CD8-positive, alpha-beta memory T cell (primary cell): Measurements from ENCODE around the gene NUP93. TPM values are rescaled to one million over a fixed set of nuclear protein-coding genes. Genes with fewer than 3 reads are reported as not detected.

Source experiments
- CTCF ChIA-PET: fragments of 350-600 bp; sonication (Branson Sonifier 250); formaldehyde crosslinking; loops from one replicate; lab custom pipeline; 2021; ENCODE audit warnings: antibody characterized with exemption; lab: Charles Lee
- POLR2A ChIA-PET: fragments of 350-600 bp; sonication (Branson Sonifier 250); formaldehyde crosslinking; loops from one replicate; lab custom pipeline; 2021; ENCODE audit warnings: antibody characterized with exemption; lab: Charles Lee
- DNase-seq, 5 donors: peaks; one replicate each; pipeline versions ENCODE4 v3.0.0 to v3.0.0-alpha.2; 2020 to 2022; ENCODE audit warnings: mixed read lengths in 1 of 5
- H3K27ac ChIP-seq: one replicate; pipeline ENCODE4 v1.7.0; 2013; ENCODE audit warnings: low read depth, mild to moderate bottlenecking, low read length, moderate library complexity
- H3K27me3 ChIP-seq: 2 replicates; pipeline ENCODE4 v1.7.0; 2013; ENCODE audit warnings: low read length, mild to moderate bottlenecking; ENCODE audit not compliant: insufficient read depth, poor library complexity, severe bottlenecking
- H3K36me3 ChIP-seq: 2 replicates; pipeline ENCODE4 v1.7.0; 2013; ENCODE audit warnings: mild to moderate bottlenecking, low read length, moderate library complexity; ENCODE audit not compliant: insufficient read depth
- H3K4me1 ChIP-seq: 2 replicates; pipeline ENCODE4 v1.7.0; 2013; ENCODE audit warnings: mild to moderate bottlenecking, low read length, moderate library complexity; ENCODE audit not compliant: insufficient read depth
- H3K4me3 ChIP-seq: 2 replicates; pipeline ENCODE4 v1.7.0; 2013; ENCODE audit warnings: mild to moderate bottlenecking, low read length
- H3K9me3 ChIP-seq: 2 replicates; pipeline ENCODE4 v1.7.0; 2013; ENCODE audit warnings: mild to moderate bottlenecking, low read length
- H3K27ac Mint-ChIP-seq, 8 donors: one replicate each; pipeline ENCODE4 v1.8.0; 2020 to 2021; ENCODE audit warnings: mixed read lengths in 8 of 8, mild to moderate bottlenecking in 6 of 8, inconsistent platforms in 3 of 8, moderate library complexity in 3 of 8
- H3K27me3 Mint-ChIP-seq, 2 donors: one replicate each; pipeline ENCODE4 v1.8.0; 2020 to 2021; ENCODE audit warnings: mixed read lengths in 2 of 2, mild to moderate bottlenecking in 1 of 2, moderate library complexity in 1 of 2
- H3K36me3 Mint-ChIP-seq, 3 donors: one replicate each; pipeline ENCODE4 v1.8.0; 2020 to 2021; ENCODE audit warnings: mixed read lengths in 3 of 3, inconsistent platforms in 1 of 3, mild to moderate bottlenecking in 1 of 3
- H3K4me1 Mint-ChIP-seq, 3 donors: one replicate each; pipeline ENCODE4 v1.8.0; 2020 to 2021; ENCODE audit warnings: mixed read lengths in 3 of 3, inconsistent platforms in 1 of 3, mild to moderate bottlenecking in 1 of 3
- H3K4me3 Mint-ChIP-seq, 7 donors: one replicate each; pipeline ENCODE4 v1.8.0; 2020 to 2021; ENCODE audit warnings: mixed read lengths in 7 of 7, mild to moderate bottlenecking in 6 of 7, moderate library complexity in 4 of 7, inconsistent platforms in 2 of 7
- H3K9me3 Mint-ChIP-seq, 5 donors: one replicate each; pipeline ENCODE4 v1.8.0; 2020 to 2022; ENCODE audit warnings: mixed read lengths in 5 of 5, mild to moderate bottlenecking in 3 of 5, moderate library complexity in 2 of 5, inconsistent platforms in 1 of 5
- polyA plus RNA-seq: library from polyadenylated mRNA; unstranded; fragments of 300-500 nt; fragmentation: Illumina TruSeq; gene quantifications from one replicate; pipeline ENCODE4 v1.2.3, GENCODE V29; 2021
- total RNA-seq, 2 experiments: library from RNA; stranded (reverse); gene quantifications; one replicate each; pipeline ENCODE4 v1.2.3, GENCODE V29; 2021

Gene NUP93
- total and polyA plus RNA-seq, 3 experiments from 2014 or later: 93.8 to 155 (median 153) TPM

GRCh38 chr16:56825826-56826225, 95.9 kb downstream of the NUP93 start:
- CTCF ChIA-PET: no interaction called here
- DNase-seq: no peak
- peaks cover 17% of the 10 kb centered on the region for H3K36me3 ChIP-seq

GRCh38 chr16:56828647-56829046, 98.7 kb downstream of the NUP93 start:
- H3K4me1 Mint-ChIP-seq: peaks cover 0 to 14% (median 3%) of the 10 kb centered on the region in 3 donors
- POLR2A ChIA-PET: no interaction called here
- no peak overlapping the region for H3K4me3 Mint-ChIP-seq
- peaks cover 30% of the 10 kb centered on the region for H3K36me3 ChIP-seq
- H3K4me1 ChIP-seq: no peaks in the 10 kb centered on the region
- peaks cover 16 to 77% (median 40%) of the 10 kb centered on the region in 3 donors for H3K36me3 Mint-ChIP-seq
- no peak overlapping the region for H3K27ac ChIP-seq
- no peaks in the 10 kb centered on the region for H3K9me3 ChIP-seq
- no peaks in the 10 kb centered on the region for H3K27me3 Mint-ChIP-seq
- CTCF ChIA-PET: interaction anchor here (1.4 kb wide), 1 partner anchor 32 kb away, joined by 3 read pairs; no protein-coding TSS in a partner anchor
- no peaks in the 10 kb centered on the region for H3K9me3 Mint-ChIP-seq
- H3K27me3 ChIP-seq: no peaks in the 10 kb centered on the region
- peak overlapping the region in 1 of 8 donors; percentile 71 for H3K27ac Mint-ChIP-seq
- no peak for DNase-seq
- H3K4me3 ChIP-seq: no peak overlapping the region

More at GRCh38 chr16:56825826-56826225, 95.9 kb downstream of the NUP93 start:
- no peaks in the 10 kb centered on the region for H3K27me3 Mint-ChIP-seq
- no peak overlapping the region for H3K27ac Mint-ChIP-seq
- Histone ChIP-seq H3K27me3 (no peaks in the 10 kb centered on the region), H3K27ac (no peak overlapping the region), H3K4me3 (no peak overlapping the region), H3K4me1 (no peaks in the 10 kb centered on the region), H3K9me3 (no peaks in the 10 kb centered on the region)
- no peaks in the 10 kb centered on the region for H3K9me3 Mint-ChIP-seq
- peaks cover 10 to 74% (median 31%) of the 10 kb centered on the region in 3 donors for H3K36me3 Mint-ChIP-seq
- H3K4me3 Mint-ChIP-seq: no peak overlapping the region
- peaks cover 0 to 14% (median 3%) of the 10 kb centered on the region in 3 donors for H3K4me1 Mint-ChIP-seq
- POLR2A ChIA-PET: no interaction called here

GRCh38 chr16:56830669-56831068, 100.7 kb downstream of the NUP93 start:
- CTCF ChIA-PET: interaction anchor here (1.7 kb wide), 1 partner anchor 12 kb away, joined by 3 read pairs; no protein-coding TSS in a partner anchor
- POLR2A ChIA-PET: no interaction called here

GRCh38 chr16:56832768-56833167, 102.8 kb downstream of the NUP93 start:
- H3K27me3 Mint-ChIP-seq: no peaks in the 10 kb centered on the region
- Histone ChIP-seq H3K4me3 (no peak overlapping the region), H3K4me1 (no peaks in the 10 kb centered on the region), H3K9me3 (no peaks in the 10 kb centered on the region), H3K36me3 (peaks cover 35% of the 10 kb centered on the region), H3K27ac (no peak overlapping the region), H3K27me3 (no peaks in the 10 kb centered on the region)
- H3K27ac Mint-ChIP-seq: peak overlapping the region in 1 of 8 donors; percentile 47
- no peaks in the 10 kb centered on the region for H3K4me1 Mint-ChIP-seq
- ChIA-PET CTCF (no interaction called here), POLR2A (no interaction called here)
- DNase-seq: no peak
- peaks cover 10 to 87% (median 36%) of the 10 kb centered on the region in 3 donors for H3K36me3 Mint-ChIP-seq
- H3K9me3 Mint-ChIP-seq: no peaks in the 10 kb centered on the region
- H3K4me3 Mint-ChIP-seq: no peak overlapping the region

More at GRCh38 chr16:56830669-56831068, 100.7 kb downstream of the NUP93 start:
- Mint-ChIP-seq H3K27ac (peak overlapping the region in 3 of 8 donors; percentile 7 to 40 (median 24)), H3K27me3 (no peaks in the 10 kb centered on the region), H3K4me3 (no peak overlapping the region), H3K4me1 (peaks cover 0 to 12% (median 3%) of the 10 kb centered on the region in 3 donors), H3K9me3 (no peaks in the 10 kb centered on the region), H3K36me3 (peaks cover 10 to 81% (median 37%) of the 10 kb centered on the region in 3 donors)
- Histone ChIP-seq H3K4me3 (no peak overlapping the region), H3K9me3 (no peaks in the 10 kb centered on the region), H3K4me1 (no peaks in the 10 kb centered on the region), H3K27ac (no peak overlapping the region), H3K36me3 (peaks cover 35% of the 10 kb centered on the region), H3K27me3 (no peaks in the 10 kb centered on the region)
- no peak for DNase-seq

GRCh38 chr16:56833243-56833970, 103.5 kb downstream of the NUP93 start:
- H3K4me1 Mint-ChIP-seq: no peaks in the 10 kb centered on the region

GRCh38 chr16:56835320-56835719, 105.4 kb downstream of the NUP93 start:
- H3K4me3 Mint-ChIP-seq: no peak overlapping the region

More at GRCh38 chr16:56833243-56833970, 103.5 kb downstream of the NUP93 start:
- no peak for DNase-seq
- H3K27me3 ChIP-seq: no peaks in the 10 kb centered on the region
- H3K27ac ChIP-seq: no peak overlapping the region
- no peaks in the 10 kb centered on the region for H3K9me3 Mint-ChIP-seq
- peaks cover 35% of the 10 kb centered on the region for H3K36me3 ChIP-seq
- POLR2A ChIA-PET: no interaction called here
- no peak overlapping the region for H3K4me3 Mint-ChIP-seq
- no peaks in the 10 kb centered on the region for H3K4me1 ChIP-seq
- CTCF ChIA-PET: no interaction called here
- H3K36me3 Mint-ChIP-seq: peaks cover 10 to 94% (median 43%) of the 10 kb centered on the region in 3 donors
- peak overlapping the region in 2 of 8 donors; percentile 27 to 50 for H3K27ac Mint-ChIP-seq
- H3K9me3 ChIP-seq: no peaks in the 10 kb centered on the region
- no peaks in the 10 kb centered on the region for H3K27me3 Mint-ChIP-seq
- no peak overlapping the region for H3K4me3 ChIP-seq

GRCh38 chr16:56836410-56837230, 106.7 kb downstream of the NUP93 start:
- H3K27me3 ChIP-seq: no peaks in the 10 kb centered on the region
- no peak for DNase-seq
- peaks cover 29% of the 10 kb centered on the region for H3K36me3 ChIP-seq
- no peaks in the 10 kb centered on the region for H3K4me1 ChIP-seq
- H3K4me3 Mint-ChIP-seq: no peak overlapping the region
- H3K9me3 ChIP-seq: no peaks in the 10 kb centered on the region
- peaks cover 9 to 94% (median 39%) of the 10 kb centered on the region in 3 donors for H3K36me3 Mint-ChIP-seq
- ChIA-PET CTCF (no interaction called here), POLR2A (interaction anchor here (0.6 kb wide), 1 partner anchor 147 kb away, joined by 5 read pairs; no protein-coding TSS in a partner anchor)
- no peak overlapping the region for H3K4me3 ChIP-seq
- H3K27me3 Mint-ChIP-seq: no peaks in the 10 kb centered on the region
- peak overlapping the region in 6 of 8 donors; percentile 14 to 72 (median 24) for H3K27ac Mint-ChIP-seq
- peaks cover 0 to 10% (median 0%) of the 10 kb centered on the region in 3 donors for H3K4me1 Mint-ChIP-seq
- no peak overlapping the region for H3K27ac ChIP-seq
- H3K9me3 Mint-ChIP-seq: no peaks in the 10 kb centered on the region

More at GRCh38 chr16:56835320-56835719, 105.4 kb downstream of the NUP93 start:
- Histone ChIP-seq H3K36me3 (peaks cover 31% of the 10 kb centered on the region), H3K27me3 (no peaks in the 10 kb centered on the region), H3K27ac (no peak overlapping the region), H3K9me3 (no peaks in the 10 kb centered on the region), H3K4me1 (no peaks in the 10 kb centered on the region), H3K4me3 (no peak overlapping the region)
- H3K9me3 Mint-ChIP-seq: no peaks in the 10 kb centered on the region
- peaks cover 0 to 10% (median 0%) of the 10 kb centered on the region in 3 donors for H3K4me1 Mint-ChIP-seq
- H3K27me3 Mint-ChIP-seq: no peaks in the 10 kb centered on the region
- peak overlapping the region in 1 of 8 donors; percentile 75 for H3K27ac Mint-ChIP-seq
- H3K36me3 Mint-ChIP-seq: peaks cover 10 to 95% (median 39%) of the 10 kb centered on the region in 3 donors
- no peak for DNase-seq
- ChIA-PET POLR2A (no interaction called here), CTCF (no interaction called here)
